ENCODE data around the gene LASP1. TPM values are rescaled to one million over a fixed set of nuclear protein-coding genes. Genes with fewer than 3 reads are reported as not detected.
A peak's percentile ranks its signal among the peaks of the same experiment; 100 is the strongest.

Gene LASP1
- total RNA-seq, 2 donors from 2014 or later = 70.3 to 76.1 TPM

- H3K27me3 ChIP-seq = no peaks in the 10 kb centered on the region
- peak; percentile 86 to 94 (median 90) for DNase-seq
- H3K4me1 ChIP-seq = peaks cover 61% of the 10 kb centered on the region
- WGBS, 2 donors = 13% methylated on average over 9 to 11 of the region's 11 CpGs
- TF ChIP-seq, protein P1, sequence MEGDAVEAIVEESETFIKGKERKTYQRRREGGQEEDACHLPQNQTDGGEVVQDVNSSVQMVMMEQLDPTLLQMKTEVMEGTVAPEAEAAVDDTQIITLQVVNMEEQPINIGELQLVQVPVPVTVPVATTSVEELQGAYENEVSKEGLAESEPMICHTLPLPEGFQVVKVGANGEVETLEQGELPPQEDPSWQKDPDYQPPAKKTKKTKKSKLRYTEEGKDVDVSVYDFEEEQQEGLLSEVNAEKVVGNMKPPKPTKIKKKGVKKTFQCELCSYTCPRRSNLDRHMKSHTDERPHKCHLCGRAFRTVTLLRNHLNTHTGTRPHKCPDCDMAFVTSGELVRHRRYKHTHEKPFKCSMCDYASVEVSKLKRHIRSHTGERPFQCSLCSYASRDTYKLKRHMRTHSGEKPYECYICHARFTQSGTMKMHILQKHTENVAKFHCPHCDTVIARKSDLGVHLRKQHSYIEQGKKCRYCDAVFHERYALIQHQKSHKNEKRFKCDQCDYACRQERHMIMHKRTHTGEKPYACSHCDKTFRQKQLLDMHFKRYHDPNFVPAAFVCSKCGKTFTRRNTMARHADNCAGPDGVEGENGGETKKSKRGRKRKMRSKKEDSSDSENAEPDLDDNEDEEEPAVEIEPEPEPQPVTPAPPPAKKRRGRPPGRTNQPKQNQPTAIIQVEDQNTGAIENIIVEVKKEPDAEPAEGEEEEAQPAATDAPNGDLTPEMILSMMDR (IDR thresholded peaks at IDR 0.05) = peak in 3 of 7 experiments; percentile 22 to 28 (median 27)
- peak in 2 of 3 donors; percentile 54 to 59 for TF ChIP-seq POLR2A (IDR thresholded peaks at IDR 0.05)
- H3K36me3 ChIP-seq (replicated peaks in 1 of 2; ENCODE audit: insufficient read depth in 1 of 2, low read depth in 2 of 2) = no peaks in the 10 kb centered on the region
- intact Hi-C loops (cut with DNase I) = no loop called here
- peak; percentile 49 for ATAC-seq
- peak overlapping the region; percentile 67 to 75 for H3K4me3 ChIP-seq
- no peaks in the 10 kb centered on the region for H3K9me3 ChIP-seq
- H3K27ac ChIP-seq = peak overlapping the region; percentile 91 to 96 (median 94)
Measured at GRCh38 chr17:38871247-38872015, 1.6 kb downstream of the LASP1 start.

- no peak for DNase-seq
- WGBS, 2 donors = 19 to 20% methylated on average over 4 to 5 of the region's 5 CpGs
- no peak overlapping the region for H3K4me3 ChIP-seq
- H3K27ac ChIP-seq = peak overlapping the region; percentile 91 to 96 (median 94)
- H3K4me1 ChIP-seq = peaks cover 66% of the 10 kb centered on the region
- no peak for ATAC-seq
- no peaks in the 10 kb centered on the region for H3K27me3 ChIP-seq
- TF ChIP-seq, protein P1 (IDR thresholded peaks at IDR 0.05) = no peak
- no peak for TF ChIP-seq POLR2A (IDR thresholded peaks at IDR 0.05)
- no peaks in the 10 kb centered on the region for H3K9me3 ChIP-seq
- no peaks in the 10 kb centered on the region for H3K36me3 ChIP-seq (replicated peaks in 1 of 2; ENCODE audit: insufficient read depth in 1 of 2, low read depth in 2 of 2)
- intact Hi-C loops (cut with DNase I) = no loop called here
Measured at GRCh38 chr17:38872027-38872511, 2.2 kb downstream of the LASP1 start.

GRCh38 chr17:38872671-38873385 lies 3.0 kb downstream of the LASP1 start:
- 29 to 37% methylated on average over 8 to 9 of the region's 9 CpGs for WGBS, 2 donors
- Histone ChIP-seq H3K36me3 (replicated peaks in 1 of 2; ENCODE audit: insufficient read depth in 1 of 2, low read depth in 2 of 2) (no peaks in the 10 kb centered on the region), H3K9me3 (no peaks in the 10 kb centered on the region), H3K27ac (peak overlapping the region; percentile 91 to 96 (median 94)), H3K4me3 (no peak overlapping the region), H3K4me1 (peaks cover 68% of the 10 kb centered on the region), H3K27me3 (no peaks in the 10 kb centered on the region)
- intact Hi-C loops (cut with DNase I) = no loop called here
- DNase-seq (peak; percentile 69 to 88 (median 79)), ATAC-seq (peak; percentile 22)
- TF ChIP-seq, protein P1 (IDR thresholded peaks at IDR 0.05) = no peak
- peak in 1 of 3 donors; percentile 34 for TF ChIP-seq POLR2A (IDR thresholded peaks at IDR 0.05)

DNA sequence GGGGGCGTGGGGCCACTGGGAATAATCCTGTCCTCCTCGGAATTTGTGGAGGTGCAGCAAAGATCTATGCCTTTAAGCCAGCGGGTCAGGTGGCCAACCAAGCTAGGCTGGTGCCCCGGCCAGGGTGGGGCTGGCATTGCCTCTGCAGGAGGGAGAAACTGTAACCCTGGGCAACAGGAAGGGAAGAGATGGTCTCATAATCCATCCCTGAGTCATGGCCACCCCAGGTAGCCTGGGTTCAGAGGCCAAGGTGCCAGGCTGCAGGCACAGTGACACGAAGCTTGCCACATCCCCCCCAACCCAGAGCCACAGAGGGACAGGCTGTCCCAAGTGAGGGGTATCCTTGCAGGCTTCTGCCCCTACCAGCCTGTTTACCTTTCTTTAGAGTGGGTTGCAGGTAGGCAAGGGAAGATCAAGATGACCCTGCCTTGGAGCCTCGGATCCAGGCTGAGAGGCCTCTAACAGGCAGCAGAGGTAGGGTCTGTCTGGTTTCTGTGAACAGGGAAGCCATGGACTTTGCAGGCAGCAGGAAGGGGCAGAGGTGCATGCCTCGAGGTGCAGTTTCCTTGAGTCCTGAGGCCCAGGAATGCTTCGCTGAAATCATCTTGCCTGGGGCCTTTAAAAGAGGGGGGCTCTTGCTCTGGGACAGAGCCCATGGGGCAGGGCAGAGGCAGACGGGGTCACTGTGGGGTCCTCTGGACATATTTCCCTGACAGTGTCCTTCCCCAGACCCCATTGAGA lies 4.0 kb downstream of the LASP1 start:
- intact Hi-C loops (cut with DNase I) = no loop called here
- peak overlapping the region in 3 of 4 donors; percentile 55 to 96 (median 93) for H3K27ac ChIP-seq
- peaks cover 61% of the 10 kb centered on the region for H3K4me1 ChIP-seq

More for the DNA sequence above, 4.0 kb downstream of the LASP1 start:
- DNase-seq (no peak), ATAC-seq (no peak)
- H3K9me3 ChIP-seq = no peaks in the 10 kb centered on the region
- TF ChIP-seq, protein P1 (IDR thresholded peaks at IDR 0.05) = no peak
- TF ChIP-seq POLR2A (IDR thresholded peaks at IDR 0.05) = no peak
- H3K36me3 ChIP-seq (replicated peaks in 1 of 2; ENCODE audit: insufficient read depth in 1 of 2, low read depth in 2 of 2) = peaks cover 0 to 7% of the 10 kb centered on the region in 2 donors
- 44 to 47% methylated on average over 4 to 9 of the region's 9 CpGs for WGBS, 2 donors
- H3K27me3 ChIP-seq = no peaks in the 10 kb centered on the region
- no peak overlapping the region for H3K4me3 ChIP-seq

Measured in body of pancreas (tissue), 4 donors.